PFSK-1 (cell line): ENCODE results near the gene EXOC6.

Experiments used
- FOXP2 ChIP-seq: optimal IDR thresholded peaks from 2 replicates; pipeline ENCODE3; 2011; ENCODE audit warnings: borderline replicate concordance, control low read depth, inconsistent platforms; ENCODE audit not compliant: insufficient read depth; ENCODE audit errors: extremely low read length, extremely low read depth
- POLR2AphosphoS5 ChIP-seq: IDR thresholded peaks from 2 replicates; pipeline ENCODE4 v1.6.1; 2012; ENCODE audit warnings: low read depth, mild to moderate bottlenecking, control low read depth, low read length, moderate library complexity
- REST ChIP-seq, 2 experiments: IDR thresholded peaks; 2 replicates each; pipeline versions ENCODE4 v1.6.1 to v1.8.0; 2011 to 2012; ENCODE audit warnings: low read depth in 2 of 2, low read length in 2 of 2, control low read depth in 1 of 2, inconsistent platforms in 1 of 2, mild to moderate bottlenecking in 1 of 2, moderate library complexity in 1 of 2; ENCODE audit not compliant: insufficient read depth in 1 of 2
- TAF1 ChIP-seq: IDR thresholded peaks from 2 replicates; pipeline ENCODE4 v1.6.1; 2012; ENCODE audit warnings: low read length, control low read depth, borderline replicate concordance; ENCODE audit not compliant: insufficient read depth

GRCh38 chr10:92891885-92892690 lies 43.8 kb downstream of the EXOC6 start:
- TF ChIP-seq POLR2AphosphoS5 (no peak), FOXP2 (peak; percentile 66), TAF1 (no peak), REST (IDR thresholded peaks at IDR 0.05; ENCODE audit: insufficient read depth in 1 of 2, low read depth in 2 of 2, low read length in 2 of 2) (no peak)
